H1 (cell line): ENCODE data around the gene SLC13A5.

Source experiments
- ASH2L ChIP-seq: fragments of 200-600, 300-600 bp; sonication (generic); IDR thresholded peaks from one replicate; pipeline ENCODE4 v1.7.1; 2017; ENCODE audit warnings: low read length
- BACH1 ChIP-seq: IDR thresholded peaks from 2 replicates; pipeline ENCODE4 v1.6.1; 2012; ENCODE audit warnings: low read length, improper control_type of control experiment
- CBX5 ChIP-seq: fragments of 300-800, 300-1000 bp; sonication (generic); IDR thresholded peaks from 2 replicates; pipeline ENCODE4 v1.7.1; 2016; ENCODE audit warnings: antibody characterized with exemption, low read length, low read depth
- CEBPB ChIP-seq: IDR thresholded peaks from 2 replicates; pipeline ENCODE4 v1.6.1; 2012; ENCODE audit warnings: low read depth, low read length
- CHD1 ChIP-seq: IDR thresholded peaks from 2 replicates; pipeline ENCODE4 v1.6.1; 2012; ENCODE audit warnings: low read depth, low read length, improper control_type of control experiment
- GABPA ChIP-seq: IDR thresholded peaks from 2 replicates; pipeline ENCODE4 v1.6.1; 2011; ENCODE audit warnings: mild to moderate bottlenecking, low read length, moderate library complexity, borderline replicate concordance; ENCODE audit not compliant: insufficient read depth
- KDM4A ChIP-seq: IDR thresholded peaks from one replicate; pipeline ENCODE4 v1.7.1; 2012; ENCODE audit warnings: low read depth, mild to moderate bottlenecking, moderate library complexity, low read length, inconsistent platforms; ENCODE audit not compliant: severe bottlenecking
- NRF1 ChIP-seq: IDR thresholded peaks from 2 replicates; pipeline ENCODE4 v1.6.1; 2011; ENCODE audit warnings: mild to moderate bottlenecking, low read depth, low read length, improper control_type of control experiment
- PHF8 ChIP-seq: fragments of 200-600 bp; sonication (generic); conservative IDR thresholded peaks from 2 replicates; pipeline ENCODE4 v1.7.1; 2012; ENCODE audit warnings: low read depth, mild to moderate bottlenecking, inconsistent platforms, low read length, moderate library complexity
- RNF2 ChIP-seq: fragments of 200-900, 300-1000 bp; sonication (generic); IDR thresholded peaks from 2 replicates; pipeline ENCODE4 v1.7.1; 2016; ENCODE audit warnings: borderline replicate concordance, low read depth, mild to moderate bottlenecking, antibody characterized with exemption, low read length; ENCODE audit not compliant: poor library complexity, severe bottlenecking; ENCODE audit errors: missing control alignments
- SUZ12 ChIP-seq: fragments of 200-600 bp; sonication (generic); IDR thresholded peaks from 2 replicates; pipeline ENCODE4 v1.6.1; 2012; ENCODE audit warnings: mild to moderate bottlenecking, inconsistent platforms, low read length, moderate library complexity, mixed read lengths
- TF ChIP-seq, protein P1 (sequence below), 3 experiments: IDR thresholded peaks; 1 replicate in 2 of 3; 2 replicates in 1 of 3; pipeline versions ENCODE4 v1.5.1 to v1.6.1; 2011; ENCODE audit warnings: low read length in 3 of 3, mild to moderate bottlenecking in 3 of 3, inconsistent platforms in 2 of 3, low read depth in 1 of 3, moderate library complexity in 1 of 3; ENCODE audit not compliant: insufficient read depth in 1 of 3; ENCODE audit errors: control extremely low read depth in 1 of 3
- TF ChIP-seq, protein P2 (sequence below): IDR thresholded peaks from 2 replicates; pipeline ENCODE4 v1.6.1; 2012; ENCODE audit warnings: inconsistent platforms

DNA sequence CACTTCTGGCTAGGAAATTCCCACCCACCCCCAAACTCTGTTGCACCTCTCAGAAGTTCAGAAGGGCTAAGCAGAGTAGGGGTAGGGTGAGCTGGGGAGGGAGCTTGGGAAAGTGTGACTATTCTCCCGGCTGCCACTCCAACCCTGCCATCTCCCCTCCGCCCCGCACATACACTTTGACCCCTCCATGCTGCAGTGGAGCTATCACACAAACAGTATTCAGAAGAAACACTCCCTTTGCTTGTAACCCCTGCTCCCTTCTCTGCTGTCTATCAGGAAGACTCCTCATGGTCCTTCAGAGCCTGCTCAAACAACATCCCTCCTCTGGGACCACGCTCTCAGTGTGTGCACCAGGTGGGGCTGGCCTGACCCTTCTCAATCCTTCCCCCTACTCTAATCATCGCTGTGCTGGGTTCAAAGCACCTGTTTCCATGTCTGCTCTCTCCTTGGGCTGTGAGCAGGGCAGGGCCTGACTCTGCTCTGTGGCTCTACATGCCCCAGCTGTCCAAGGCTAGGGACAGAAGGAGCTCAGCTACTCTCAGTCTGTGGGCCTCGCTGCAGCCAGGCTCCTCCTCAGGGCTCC lies 8.6 kb downstream of the SLC13A5 start:
- TF ChIP-seq PHF8 (no peak), KDM4A (no peak), CBX5 (no peak), RNF2 (no peak), BACH1 (no peak), NRF1 (no peak), SUZ12 (no peak), ASH2L (no peak), CEBPB (no peak), CHD1 (no peak), GABPA (no peak)
- TF ChIP-seq, protein P1, sequence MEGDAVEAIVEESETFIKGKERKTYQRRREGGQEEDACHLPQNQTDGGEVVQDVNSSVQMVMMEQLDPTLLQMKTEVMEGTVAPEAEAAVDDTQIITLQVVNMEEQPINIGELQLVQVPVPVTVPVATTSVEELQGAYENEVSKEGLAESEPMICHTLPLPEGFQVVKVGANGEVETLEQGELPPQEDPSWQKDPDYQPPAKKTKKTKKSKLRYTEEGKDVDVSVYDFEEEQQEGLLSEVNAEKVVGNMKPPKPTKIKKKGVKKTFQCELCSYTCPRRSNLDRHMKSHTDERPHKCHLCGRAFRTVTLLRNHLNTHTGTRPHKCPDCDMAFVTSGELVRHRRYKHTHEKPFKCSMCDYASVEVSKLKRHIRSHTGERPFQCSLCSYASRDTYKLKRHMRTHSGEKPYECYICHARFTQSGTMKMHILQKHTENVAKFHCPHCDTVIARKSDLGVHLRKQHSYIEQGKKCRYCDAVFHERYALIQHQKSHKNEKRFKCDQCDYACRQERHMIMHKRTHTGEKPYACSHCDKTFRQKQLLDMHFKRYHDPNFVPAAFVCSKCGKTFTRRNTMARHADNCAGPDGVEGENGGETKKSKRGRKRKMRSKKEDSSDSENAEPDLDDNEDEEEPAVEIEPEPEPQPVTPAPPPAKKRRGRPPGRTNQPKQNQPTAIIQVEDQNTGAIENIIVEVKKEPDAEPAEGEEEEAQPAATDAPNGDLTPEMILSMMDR (IDR thresholded peaks at IDR 0.05; ENCODE audit: control extremely low read depth in 1 of 3, insufficient read depth in 1 of 3, low read depth in 1 of 3, low read length in 3 of 3) = no peak
- TF ChIP-seq, protein P2, sequence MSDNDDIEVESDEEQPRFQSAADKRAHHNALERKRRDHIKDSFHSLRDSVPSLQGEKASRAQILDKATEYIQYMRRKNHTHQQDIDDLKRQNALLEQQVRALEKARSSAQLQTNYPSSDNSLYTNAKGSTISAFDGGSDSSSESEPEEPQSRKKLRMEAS = no peak
